ENCODE data around the gene FAT4.

FAT4 gene, protein sequence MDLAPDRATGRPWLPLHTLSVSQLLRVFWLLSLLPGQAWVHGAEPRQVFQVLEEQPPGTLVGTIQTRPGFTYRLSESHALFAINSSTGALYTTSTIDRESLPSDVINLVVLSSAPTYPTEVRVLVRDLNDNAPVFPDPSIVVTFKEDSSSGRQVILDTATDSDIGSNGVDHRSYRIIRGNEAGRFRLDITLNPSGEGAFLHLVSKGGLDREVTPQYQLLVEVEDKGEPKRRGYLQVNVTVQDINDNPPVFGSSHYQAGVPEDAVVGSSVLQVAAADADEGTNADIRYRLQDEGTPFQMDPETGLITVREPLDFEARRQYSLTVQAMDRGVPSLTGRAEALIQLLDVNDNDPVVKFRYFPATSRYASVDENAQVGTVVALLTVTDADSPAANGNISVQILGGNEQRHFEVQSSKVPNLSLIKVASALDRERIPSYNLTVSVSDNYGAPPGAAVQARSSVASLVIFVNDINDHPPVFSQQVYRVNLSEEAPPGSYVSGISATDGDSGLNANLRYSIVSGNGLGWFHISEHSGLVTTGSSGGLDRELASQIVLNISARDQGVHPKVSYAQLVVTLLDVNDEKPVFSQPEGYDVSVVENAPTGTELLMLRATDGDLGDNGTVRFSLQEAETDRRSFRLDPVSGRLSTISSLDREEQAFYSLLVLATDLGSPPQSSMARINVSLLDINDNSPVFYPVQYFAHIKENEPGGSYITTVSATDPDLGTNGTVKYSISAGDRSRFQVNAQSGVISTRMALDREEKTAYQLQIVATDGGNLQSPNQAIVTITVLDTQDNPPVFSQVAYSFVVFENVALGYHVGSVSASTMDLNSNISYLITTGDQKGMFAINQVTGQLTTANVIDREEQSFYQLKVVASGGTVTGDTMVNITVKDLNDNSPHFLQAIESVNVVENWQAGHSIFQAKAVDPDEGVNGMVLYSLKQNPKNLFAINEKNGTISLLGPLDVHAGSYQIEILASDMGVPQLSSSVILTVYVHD (N-terminal part only)

DNA sequence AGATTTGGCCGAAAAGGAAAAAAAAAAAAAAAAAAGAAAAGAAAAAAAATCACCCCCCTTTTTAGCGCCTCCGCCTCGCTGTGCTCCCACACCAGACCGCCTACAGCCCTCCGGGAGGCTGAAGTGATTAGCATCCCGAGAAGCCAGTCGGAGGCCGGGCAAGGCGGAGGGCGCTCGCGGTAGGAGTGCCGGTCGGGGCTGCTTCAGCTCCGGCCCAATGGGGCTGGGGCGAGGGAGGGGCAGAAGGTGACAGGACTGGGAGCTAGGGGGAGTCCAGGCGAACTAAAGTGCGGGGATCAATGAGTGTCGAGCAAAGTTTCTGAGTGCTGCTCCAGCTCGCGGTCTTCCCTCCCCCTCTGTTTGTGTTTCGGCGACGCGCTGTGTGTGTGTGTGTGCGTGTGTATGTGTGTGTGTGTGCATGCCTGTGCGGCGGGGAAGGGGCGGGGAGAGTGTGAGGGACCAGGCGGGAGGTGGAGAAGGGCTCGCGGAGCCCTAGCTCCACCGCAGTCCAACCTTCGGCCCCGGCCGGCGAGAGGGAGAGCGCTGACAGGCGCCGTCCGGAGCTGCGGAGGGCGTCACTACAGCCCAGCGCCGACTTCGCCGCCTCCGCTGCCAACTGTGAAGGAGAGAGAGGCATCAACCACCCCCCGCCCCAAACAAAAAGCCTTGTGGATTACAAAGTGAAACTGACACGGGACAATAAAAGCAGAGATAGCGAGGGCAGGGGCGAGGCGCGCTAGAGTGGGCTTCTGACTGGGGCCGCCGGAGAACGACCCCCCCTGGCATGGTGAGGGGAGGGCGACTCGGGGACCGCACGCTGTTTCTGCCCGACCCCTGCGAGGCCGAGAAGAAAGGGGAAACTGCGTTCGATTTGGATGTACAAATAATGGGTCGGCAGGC, at the start of gene FAT4:
Gene FAT4, plus strand, starts transcription at position 280 of the 900 bp plus-strand sequence. CDS start 1,457 bp downstream, outside the sequence.
- peak; percentile 98 for DNase-seq

DNA sequence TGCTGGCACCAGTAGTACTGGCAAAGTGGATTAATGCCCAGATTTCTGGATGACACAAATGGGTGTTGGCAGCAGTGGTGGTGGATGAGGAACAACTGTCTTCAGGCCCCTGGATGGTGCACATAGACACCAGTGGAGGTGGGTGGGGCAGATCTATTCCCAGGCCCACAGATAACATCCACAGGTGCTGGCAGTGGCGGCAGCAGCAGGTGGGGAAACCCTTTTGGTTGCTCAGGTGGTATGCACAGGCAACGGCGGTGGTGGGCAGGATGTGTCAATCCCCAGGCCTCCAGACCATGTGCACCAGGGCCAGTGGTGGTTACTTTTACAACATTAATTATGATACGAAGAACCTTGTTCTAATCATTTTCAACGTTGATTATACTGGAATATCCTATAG, 48.9 kb upstream of the FAT4 start:
- no peak for DNase-seq

DNA sequence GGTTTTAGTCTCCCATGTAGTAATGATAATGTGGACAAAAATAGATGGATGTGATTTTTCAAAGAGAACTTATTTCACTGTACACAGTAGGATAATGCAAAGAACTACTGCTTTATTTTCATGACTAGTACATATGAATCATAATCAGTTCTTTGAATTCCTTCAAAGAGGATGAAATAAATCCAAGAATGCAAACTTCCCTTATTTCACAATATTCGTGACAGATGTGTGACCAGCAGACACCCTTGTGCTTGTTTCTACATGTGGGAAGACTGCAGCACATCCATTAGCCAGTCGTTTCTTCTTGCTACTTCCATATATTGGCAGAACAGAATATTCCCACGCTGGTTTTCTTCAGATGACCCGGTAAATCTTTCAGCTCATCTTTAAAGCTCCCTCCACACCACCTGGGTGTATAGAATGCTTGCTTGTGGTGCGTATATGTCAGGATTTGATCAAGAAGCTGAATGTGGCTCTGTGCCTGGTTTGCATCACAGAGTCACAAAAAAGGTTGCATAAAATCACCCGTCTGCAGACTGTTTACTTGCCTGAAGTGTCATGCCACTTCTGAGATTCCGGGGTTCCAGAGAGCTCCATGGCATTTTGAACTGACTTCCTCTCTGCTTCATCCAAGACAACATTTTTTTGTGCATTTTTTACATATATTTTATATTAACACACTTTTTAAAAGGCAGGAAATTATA, 47.7 kb upstream of the FAT4 start:
- peak; percentile 90 for DNase-seq

DNA sequence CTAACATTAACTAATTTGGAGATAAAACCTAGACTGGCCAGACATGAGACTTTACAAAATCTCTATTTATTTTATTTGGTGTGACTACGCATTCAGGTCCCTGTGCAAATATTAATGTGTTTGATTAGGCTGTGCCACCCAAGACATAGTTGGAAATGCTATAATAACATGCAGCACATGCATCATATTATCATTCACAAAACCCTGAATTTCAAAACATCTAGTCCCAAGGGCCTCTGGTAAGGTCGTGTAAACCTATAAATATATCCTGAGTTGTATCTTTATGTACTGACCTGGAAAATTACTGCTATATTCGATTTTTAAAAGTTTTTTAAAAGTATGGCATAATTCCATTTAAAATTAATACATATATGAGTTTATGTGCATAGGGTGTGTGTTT, 47.1 kb upstream of the FAT4 start:
- no peak for DNase-seq

DNA sequence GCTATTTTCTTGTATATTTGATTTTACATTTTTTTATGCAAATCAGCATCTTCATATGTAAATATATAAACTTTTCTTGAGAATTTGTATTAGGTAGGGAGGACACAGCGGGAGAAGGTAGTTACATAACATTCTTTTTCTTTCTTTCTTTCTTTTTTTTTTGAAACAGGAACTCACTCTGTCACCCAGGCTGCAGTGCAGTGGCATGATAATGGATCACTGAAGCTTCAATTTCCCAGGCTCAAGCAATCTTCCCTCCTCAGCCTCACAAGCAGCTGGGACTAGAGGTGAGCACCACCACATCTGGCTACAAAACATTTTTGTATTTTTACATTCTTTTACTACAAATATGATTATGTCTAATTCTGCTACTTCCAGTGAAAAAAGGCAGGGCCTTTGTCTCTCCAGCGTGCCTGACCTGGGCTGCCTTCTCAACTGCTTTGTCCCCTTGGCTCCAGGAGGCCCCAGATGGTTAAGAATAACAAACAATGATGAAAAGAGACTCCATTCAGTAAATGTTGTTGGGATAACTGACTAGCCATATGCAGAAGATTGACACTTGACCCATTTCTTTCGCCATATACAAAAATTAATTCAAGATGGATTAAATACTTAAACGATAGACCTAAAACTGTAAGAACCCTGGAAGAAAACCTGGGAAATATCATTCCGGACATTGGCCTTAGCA, 46.5 kb upstream of the FAT4 start:
- DNase-seq: no peak

DNA sequence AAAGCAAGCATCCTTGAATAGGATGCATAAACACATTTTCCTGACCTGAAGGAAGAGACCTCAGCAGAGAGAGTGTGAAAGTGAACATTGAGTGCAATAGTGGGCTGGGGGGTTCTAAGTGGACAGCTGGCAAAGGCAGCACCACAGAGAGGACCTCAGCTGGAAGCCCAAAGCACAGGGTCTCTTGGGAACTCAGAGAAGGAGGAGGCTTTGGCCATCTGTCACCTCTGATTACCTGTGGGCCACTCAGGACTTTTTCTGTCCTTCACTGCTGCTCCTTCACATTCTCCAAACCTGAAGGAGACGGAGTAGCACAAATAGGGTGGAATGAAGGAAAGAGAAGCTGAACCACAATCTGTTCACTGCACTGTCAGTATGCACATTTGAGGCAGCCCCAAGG, 37.9 kb upstream of the FAT4 start:
- DNase-seq: no peak

DNA sequence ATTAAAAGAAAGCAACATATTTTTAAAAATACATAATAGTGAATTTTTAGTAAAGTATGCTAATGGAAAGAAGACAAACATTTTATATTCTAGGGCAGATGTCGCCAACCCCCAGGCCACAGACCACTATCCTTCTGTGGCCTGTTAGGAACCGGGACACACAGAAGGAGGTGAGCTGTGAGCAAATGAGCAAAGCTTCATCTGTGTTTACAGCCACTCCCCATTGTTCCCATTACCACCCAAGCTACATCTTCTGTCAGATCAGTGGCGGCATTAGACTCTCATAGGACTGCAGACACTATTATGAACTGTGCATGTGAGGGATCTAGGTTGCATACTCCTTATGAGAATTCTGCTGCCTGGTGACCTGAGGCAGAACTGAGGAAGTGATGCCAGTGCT, 37.0 kb upstream of the FAT4 start:
- no peak for DNase-seq

DNA sequence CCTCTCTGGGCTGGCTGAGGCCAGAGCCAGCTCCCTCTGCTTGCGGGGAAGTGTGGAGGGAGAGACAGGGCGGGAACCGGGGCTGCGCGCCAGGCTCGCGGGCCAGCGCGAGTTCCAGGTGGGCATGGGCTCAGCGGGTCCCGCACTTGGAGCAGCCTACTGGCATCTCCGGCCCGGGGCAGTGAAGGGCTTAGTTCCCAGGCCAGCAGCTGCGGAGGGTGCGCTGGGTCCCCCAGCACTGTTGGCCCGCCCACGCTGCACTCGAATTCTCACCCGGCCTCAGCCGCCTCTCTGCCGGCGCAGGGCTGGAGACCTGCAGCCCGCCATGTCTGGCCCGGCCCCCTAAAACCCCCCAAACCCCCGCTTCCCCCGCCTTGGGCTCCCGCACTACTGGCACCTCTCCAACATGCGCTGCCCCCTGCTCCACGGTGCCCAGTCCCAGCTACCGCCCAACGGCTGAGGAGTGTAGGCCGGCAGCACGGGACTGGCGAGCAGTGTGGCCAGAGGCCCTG, 33.8 kb upstream of the FAT4 start:
- no peak for DNase-seq

DNA sequence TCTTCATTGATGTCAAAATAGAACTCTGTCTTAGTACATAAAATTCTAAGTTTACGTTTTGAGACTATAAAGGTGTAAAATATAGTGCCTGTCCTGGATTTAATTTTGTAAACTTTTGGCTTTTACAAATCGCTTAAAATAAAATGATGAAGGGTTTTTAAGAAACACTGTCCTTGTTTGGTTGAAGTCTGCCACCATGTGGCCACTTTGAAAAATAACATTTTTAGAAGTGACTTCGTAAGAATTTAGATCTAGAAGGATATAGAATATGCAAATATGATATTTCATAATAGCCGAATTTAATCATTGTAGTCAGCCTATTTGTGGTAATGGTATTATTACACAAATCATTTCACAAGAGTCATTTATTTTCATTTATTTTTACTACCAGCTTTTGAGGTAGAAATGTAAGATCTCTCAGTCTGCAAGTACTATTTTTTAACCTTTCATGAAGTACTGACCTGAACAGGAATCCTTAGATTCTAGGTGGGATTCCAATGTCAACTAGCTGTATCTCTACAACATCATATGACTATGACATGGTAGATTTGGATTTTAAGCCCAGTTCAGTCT, 31.0 kb upstream of the FAT4 start:
- DNase-seq: peak; percentile 44

DNA sequence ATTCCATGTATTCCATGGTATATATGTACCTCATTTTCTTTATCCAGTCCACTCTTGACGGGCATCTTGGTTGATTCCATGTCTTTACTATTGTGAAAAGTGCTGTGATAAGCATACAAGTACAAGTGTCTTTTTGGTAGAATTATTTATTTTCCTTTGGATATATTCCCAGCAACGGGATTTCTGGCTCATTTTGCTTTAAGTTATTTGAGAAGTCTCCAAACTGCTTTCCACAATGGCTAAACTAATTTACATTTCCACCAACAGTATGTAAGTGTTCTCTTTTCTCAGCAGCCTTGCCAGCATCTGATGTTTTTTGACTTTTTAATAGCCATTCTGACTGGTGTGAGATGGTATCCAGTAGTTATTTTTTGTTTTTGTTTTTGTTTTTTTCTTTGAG, 17.6 kb upstream of the FAT4 start:
- DNase-seq: no peak

DNA sequence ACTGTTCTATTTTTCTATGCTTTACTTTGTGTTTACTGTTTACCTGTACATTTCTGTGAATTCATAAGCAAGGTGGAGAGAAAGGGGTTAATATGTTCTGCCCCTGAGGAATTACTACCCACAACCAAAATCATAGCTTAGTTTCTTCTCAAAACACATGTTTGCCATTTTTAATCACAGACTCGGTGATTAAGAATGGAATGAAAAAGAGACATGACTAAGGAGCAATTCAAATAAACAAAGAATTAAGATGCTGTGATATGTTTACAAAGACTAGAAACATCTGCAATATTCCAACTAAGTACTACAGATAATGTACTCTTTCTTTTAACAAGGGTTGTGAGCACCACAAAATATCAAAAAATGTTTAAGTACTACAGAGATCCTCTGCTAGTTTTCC, 11.7 kb upstream of the FAT4 start:
- DNase-seq: no peak

DNA sequence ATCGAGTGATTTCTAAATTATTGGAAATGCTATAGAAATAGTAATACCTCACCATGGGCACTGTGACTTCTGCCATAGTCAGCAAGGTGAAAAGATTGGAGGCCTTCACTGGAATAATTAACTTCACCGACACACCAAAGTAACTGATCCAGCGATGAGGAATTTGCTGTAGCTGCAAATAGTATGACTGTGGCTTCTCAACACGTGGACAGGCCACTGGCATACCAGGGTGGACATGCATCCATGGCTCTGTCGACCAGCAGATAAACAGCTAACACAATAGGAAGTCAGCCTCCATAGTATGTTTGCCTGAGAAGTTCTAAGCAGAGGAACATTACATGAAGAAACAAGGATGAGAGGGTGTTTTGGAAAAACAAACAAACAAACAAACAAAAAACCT, 10.9 kb upstream of the FAT4 start:
- no peak for DNase-seq

DNA sequence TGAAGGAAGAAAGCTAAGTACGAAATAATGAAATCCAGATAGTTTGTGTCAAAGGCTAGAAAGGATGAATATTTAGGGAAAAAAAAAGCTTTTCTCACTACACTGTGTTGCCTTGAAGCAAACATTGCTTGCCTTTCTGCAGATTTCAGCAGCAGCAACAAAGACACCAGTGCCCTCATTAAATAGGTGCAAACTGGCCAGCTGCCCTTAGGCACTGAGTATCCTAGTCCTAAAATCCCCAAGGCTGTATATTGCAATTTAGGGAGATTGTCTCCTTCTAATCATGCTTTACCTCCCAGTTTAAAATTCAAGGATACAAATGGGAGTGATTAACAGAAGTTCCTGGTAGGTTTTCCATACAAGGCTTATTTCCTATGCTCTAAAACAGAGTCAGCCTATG, 8.6 kb upstream of the FAT4 start:
- no peak for DNase-seq

DNA sequence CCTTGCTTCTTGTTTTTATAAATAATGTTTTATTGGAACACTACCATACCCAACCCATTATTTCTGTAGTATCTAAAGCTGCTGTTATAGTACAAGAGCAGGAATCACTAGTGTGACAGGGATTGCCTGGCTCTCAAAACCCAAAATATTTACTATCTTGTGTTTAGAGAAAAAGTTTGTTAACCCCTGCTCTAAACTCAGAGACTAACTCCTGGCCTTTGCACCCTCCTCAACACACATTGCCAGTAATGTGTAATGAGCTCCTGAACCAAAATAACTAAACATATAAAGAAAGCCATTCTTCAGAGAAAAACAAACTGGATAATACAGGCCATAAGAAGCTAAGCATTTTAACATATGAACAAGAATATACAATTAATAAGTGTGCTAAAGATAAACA, 8.2 kb upstream of the FAT4 start:
- no peak for DNase-seq

DNA sequence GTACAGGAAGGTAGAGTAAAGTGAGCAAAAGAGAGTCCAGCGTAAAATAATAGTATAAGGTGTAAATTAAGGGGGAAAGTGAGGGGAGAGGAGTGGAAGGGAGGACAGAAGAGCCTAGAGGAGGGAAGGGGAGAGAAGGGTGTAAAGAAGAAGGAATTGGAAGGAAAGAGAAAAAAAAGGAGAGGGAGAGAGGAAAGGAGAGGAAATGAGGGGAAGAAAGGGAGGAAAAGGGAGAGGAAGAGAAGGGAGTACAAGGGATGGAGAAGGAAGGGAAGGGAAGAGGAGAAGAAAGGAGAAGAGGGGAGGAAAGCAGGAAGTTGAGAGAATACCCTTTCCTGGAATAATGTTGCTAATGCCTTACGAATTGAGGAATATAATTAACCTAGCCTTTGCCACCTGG, 3.3 kb upstream of the FAT4 start:
- no peak for DNase-seq

DNA sequence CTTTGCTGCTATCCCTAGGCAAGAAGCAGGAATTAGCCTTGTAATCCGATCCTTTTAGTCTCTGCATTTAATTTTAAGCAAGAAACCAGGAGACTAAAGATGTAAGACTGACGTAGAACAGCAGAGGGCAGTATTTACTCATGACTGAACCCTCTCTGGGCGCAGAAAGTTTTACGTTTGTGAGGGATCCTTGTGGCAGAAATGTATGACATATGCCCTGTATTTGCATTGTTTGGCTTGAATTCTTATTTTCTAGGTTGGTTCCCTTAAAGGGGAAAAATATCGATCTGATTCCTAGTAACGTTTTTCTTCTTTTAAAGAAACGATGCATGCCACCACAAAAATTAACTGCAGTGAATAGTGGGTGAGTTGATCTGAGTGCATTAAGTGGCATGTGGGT, 1.3 kb upstream of the FAT4 start:
- DNase-seq: peak; percentile 93

DNA sequence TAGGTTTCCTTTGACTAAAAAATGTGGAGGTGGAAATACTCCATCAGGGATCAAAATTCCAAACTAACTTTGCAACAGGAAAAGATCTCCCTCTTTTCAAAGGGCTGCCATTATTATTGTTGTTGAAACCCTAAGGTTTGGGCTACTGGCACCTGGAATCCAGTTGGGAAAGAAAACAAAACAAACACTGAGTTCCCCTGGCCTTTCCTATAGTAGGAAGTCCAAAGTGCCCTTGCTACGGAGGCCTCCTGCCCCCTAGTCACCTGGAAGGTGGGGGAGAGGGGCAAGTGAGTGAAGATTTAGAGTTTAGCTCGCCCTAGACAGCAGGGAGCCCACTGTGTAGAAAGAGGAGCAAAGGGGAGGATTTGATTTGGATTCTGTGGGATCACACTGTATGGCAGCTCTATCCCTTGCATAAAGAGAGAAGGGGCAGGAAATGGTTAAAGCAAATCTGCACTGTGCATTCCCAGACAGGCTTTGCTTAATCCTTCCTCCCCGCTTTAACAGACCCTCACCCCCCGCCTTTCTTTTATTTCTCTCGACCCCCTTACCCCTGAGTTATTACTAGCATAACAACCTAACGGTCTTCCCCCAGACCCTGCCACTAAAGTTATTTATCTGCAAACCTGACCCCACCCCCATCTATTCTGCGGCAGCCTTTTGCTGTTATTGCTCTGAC, 627 bp upstream of the FAT4 start:
- no peak for DNase-seq

DNA sequence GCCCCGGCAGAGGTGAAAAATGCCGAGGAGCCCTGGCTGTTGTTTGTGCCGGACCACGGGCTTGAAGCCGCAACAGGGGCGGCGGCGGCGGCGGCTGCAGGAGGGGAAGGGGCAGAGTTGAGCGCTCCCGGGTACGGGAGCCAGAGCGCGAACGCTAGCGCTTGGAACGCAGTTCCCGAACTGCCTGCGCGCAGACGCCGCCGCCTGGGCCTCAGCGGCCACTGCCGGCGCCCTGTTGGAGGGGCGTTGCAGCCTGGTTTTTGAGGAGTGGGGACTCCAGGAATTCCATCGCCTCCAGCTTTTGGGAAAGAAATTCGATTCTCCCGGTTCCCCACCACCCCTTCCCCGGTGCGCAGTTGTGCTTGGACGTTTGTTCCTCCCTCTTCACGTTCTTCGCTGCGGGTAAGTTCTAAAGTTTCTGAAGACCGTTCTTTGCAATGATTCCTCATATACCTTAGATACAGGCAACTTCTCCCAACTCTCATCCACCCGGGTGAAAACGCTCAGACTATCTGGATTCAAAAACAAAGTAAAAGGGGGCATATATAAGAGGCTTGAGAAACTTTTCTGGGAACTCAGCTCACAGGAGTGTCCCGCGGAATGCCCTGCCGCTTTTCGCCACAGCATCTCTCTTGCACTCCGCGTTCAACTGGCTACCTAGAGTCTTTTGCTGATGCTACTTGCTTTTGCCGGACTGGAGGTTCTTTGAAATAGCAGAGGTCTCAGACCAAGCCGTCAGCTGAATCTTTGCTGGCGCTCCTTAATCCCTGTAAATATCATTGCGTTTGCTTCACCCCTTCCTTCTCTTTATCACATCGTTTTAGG, 1.0 kb downstream of the FAT4 start:
- peak; percentile 46 for DNase-seq

DNA sequence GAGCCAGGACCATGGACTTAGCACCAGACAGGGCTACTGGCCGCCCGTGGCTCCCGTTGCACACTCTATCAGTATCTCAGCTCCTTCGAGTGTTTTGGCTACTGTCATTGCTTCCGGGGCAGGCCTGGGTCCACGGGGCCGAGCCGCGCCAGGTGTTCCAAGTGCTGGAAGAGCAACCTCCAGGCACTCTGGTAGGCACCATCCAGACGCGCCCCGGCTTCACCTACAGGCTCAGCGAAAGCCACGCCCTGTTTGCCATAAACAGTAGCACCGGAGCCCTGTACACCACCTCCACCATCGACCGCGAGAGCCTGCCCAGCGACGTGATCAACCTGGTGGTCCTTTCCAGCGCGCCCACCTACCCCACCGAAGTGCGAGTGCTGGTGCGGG, 1.6 kb downstream of the FAT4 start:
- DNase-seq: no peak

Data from fibroblast of upper back skin (primary cell).